HPDE6-E6E7 (cell line): ENCODE data around the gene RTN4R.

Source experiments
- DNase-seq: peaks from one replicate; pipeline ENCODE4 v3.0.0; 2011; ENCODE audit warnings: missing footprints; ENCODE audit errors: extremely low spot score

RTN4R gene

DNA sequence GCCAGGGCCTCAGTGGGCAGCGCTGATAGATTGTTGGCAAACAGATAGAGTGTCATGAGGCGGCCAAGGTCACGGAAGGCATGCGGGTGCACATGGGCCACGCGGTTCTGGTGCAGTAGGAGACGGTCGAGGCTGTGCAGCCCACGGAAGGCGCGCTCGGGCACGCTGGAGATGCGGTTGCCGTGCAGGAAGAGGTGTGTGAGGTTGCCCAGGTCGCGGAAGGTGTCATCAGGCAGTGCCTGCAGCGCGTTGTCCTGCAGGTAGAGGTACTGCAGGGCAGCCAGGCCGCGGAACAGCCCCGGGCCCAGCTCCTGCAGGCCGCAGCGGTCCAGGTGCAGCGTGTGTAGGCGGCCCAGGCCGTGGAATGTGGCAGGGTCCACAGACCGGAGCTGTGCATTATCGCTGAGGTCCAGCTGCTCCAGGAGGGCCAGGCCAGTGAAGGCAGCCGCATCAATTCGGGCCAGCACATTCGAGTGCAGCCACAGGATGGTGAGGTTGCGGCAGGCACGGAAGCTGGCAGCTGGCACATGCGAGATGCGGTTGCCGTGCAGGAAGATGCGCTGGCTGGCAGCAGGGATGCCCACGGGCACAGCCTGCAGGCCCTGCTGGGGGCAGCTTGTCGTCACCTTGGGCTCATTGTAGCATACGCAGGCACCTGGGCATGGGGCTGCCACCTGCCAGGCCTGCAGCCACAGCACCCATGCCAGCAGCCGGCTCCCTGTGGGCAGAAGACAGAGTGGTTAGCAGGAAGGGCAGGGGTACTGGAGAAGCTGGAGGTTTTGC, 25.5 kb downstream of the RTN4R start:
- DNase-seq = no peak

DNA sequence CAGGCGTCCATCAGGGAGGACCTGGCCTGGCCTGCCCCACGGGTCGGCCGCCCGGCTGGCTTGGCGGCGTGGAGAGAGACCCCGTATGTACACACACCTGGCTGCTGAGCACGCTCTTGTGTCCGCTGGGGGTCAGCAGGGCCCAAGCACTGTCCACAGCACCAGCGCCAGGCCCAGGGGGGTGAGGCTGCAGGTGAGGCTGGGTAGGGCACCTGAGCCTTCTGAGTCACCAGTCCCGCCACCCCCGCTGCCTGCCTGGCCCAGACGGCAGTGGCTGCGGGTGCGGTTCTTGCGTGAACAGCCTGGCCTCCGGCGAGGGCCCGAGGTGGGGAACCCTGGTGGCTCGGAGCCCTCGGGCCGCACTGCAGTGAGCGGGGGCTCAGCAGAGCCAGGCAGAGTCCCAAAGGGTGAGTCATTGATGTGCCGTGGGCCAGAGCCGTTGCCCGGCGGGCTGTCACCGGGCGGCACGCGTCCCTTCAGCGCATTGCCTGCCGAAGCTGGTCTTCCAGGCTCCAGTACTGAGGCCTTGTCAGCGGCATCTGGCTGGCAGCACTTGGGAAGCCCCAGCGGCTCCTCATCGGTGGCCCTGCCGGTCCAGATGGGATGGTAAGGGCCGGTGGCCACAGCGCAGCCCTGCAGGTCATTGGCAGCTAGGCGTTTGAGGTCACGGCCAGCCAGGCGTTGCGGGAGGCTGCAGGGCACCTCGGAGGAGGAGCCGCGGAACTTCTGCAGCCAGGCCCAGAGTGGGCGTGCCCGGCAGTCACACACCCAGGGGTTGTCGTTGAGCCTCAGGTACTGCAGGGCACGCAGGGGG, 26.3 kb downstream of the RTN4R start:
- no peak for DNase-seq

DNA sequence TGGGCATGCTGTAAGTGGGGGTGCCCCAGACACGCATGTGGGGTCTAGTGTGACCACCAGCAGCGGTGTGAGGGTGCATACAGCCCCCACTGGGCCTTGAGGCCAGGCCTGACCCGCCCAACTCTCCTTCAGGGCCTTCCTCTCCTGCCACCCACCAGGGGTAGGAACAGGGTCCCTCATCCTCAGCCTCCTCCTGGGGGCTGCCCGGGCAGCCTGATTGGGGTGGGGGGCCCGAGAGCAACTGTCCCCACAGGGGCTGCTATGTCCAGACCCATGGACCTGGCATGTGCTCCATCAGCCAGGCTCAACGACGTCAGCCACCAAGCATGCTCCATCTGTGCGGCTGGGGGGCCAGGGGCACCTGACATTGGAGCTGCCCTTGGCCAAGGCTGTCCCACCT, 27.2 kb downstream of the RTN4R start:
- no peak for DNase-seq

DNA sequence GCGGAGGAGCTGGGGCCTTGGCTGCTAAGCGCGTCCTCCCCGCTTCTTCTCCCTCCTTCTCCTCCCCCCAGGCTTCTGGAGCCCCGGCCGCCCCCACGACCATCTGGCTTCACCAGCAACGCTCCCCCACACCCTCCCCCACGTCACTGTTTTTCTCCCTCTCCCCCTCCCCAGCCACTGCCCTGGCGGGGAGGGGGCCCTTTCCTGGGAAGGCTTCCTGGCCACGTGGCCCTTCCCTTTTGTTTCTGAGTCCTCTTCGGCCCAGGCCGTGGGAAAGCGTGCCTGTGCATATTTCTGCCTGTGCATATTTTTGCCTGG, 27.7 kb downstream of the RTN4R start:
- DNase-seq = no peak

DNA sequence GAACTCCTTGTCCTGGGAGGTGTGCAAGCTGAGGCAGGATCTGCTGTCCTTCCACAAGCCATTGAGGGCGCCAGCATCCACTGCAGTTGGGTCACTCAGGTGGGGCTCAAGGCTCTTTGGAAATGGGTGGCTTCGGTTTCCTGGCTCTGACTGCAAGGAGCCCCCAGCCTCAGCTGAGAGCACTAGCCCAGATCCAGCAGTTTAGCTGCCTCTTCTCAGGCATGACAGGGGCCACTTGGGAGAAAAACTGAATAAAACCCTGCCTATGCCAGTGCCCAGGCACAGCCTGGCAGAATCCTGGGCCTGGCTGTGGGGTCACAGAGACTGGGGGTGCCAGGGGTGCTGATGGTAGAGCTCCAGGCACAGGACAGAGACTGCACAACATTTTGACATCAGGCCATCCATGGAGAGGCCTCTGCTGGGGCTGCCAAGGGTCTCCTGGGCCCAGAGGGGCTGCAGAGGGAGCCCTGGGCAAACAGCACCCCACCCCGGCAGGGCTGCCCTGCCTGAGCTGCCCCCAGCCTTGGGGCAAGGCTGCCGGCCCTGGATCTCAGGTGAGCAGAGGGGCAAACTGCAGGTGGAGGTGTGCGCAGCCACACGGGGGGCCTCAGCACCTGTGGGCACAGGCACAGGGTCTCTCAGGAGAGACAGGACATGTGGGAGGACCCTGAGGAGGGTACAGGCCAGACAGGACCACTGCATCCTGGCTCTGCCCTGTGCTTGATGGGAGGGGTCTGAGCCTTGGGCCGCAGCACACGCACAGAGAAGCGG, 28.3 kb downstream of the RTN4R start:
- no peak for DNase-seq

DNA sequence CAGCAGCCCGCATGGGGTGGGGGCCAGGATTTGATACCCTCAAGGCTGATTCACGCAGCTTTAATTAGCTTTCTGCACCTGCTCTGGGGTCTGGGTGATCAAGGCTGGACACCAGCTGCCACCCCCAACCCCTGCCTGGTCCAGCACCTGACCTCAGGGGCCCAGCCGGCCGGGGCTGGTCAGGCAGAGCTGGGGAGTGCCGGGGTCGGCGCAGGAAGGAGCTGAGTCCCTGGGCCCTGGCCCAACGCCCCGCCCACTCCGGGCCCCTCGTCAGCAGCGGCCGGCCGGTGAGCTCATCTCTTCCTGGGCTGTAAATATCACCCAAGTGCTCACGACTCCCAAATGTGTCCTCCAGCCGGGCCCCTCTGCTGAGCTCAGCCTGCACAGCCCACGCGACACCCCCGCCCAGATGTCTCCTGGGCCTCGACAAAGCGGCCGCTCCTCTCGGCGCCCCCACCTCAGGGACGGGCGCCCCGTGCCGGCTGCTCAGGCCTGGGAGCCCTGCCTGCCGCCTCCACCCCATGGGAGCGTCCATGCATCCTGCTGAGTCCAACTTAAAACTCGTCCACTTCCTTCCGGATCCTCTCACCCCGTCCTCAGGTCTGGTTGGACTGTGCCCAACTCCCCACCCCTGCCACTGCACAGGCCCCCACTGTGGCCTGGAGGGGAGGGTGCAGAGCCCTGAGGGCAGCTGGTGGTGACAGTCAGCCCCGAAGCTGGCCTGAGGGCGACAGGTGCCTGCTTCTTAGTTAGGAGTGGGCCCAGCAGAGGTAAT, 29.0 kb downstream of the RTN4R start:
- no peak for DNase-seq

DNA sequence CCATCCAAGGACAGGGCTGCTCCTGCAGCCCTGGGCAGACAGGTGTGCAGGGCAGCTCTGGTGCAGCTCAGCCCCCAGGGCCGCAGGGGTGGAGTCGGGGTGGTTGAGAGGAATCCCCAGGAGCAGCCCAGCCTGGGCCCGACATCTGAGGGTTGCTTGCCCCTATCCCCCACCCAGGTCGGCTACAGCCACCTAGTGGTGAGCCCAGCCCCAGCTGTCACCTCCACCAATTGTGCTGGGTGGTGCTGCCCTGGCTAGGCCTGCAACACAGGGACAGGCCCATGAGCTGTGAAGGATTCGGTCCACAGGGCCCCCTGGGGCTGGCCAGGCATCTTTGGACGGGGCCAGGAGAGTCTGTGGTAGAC, 29.6 kb downstream of the RTN4R start:
- DNase-seq = peak; percentile 61

DNA sequence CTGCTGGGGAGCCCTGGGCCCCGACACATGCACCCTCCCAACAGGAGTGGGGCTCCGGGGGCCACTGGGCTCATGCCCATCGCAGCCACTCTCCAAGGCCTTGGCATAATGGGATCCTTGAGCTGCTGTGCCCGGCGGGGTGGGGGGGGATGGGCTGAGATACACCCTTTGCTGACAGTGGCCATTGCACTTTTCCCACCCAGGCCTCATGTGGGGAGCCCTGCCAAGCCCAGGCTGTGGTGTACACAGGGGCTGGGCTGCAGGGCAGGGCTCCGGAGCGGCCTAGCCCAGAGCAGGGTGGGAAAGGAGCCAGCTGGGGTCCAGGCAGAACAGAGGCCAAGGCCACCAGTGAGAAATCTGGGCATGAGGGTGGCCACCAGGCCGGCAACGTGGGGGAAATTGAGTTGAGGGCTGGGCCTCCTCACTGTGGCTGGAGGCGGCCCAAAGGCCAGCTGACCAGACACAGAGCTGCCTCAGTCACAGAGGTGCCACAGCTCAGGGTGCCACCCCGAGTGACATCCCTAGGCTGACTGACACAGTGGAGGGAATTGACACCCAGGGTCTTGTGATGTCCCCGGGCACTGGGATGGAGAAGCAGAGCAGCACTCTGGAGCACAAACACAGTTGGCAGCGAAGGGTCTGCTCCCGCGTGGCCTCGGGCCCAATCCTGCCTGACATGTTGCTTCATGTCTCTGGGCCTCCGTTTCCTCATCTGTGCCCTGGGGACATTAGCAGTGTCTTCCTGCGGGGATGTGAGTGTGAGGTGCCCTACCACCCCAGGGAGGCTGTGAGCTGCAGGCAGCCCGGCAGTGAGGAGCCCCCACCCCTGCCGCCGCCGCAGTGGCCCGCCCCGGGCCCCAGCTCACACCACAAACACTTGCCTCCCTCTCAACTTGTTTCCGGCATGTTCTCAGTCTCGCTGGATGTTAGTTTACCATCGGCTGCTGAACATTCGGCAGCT, 30.4 kb downstream of the RTN4R start:
- peak; percentile 19 for DNase-seq

DNA sequence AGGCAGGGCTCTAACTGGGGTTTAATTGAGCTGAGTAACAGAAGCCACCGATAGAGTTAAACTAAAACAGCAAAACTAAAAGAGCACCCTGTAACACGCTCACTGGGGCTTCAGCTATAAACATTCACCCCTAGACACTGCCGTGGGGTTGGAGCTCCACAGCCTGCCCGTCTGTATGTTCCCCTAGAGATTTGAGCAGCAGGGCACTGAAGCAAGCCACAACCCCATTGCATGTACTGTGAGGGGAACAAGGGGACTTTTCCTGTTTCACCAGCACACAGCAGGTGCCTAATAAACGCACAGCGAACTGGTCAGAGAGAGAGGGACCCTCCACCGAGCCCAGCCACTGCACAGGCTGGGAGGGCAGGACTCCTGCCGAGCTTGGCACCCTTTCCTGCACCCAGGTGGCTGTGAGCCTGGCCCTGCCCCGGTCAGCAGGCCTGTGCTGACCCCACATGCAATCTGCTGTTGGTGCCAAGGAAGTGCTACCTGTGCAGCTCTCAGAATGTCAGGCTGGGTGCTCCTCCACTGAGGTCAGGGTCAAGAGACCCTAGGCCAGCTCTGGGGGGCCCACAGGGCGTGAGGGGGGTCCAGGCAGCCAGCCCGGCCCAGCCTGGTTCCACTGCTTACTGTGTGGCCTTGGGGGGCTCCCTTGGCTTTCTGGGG, 31.9 kb downstream of the RTN4R start:
- no peak for DNase-seq

DNA sequence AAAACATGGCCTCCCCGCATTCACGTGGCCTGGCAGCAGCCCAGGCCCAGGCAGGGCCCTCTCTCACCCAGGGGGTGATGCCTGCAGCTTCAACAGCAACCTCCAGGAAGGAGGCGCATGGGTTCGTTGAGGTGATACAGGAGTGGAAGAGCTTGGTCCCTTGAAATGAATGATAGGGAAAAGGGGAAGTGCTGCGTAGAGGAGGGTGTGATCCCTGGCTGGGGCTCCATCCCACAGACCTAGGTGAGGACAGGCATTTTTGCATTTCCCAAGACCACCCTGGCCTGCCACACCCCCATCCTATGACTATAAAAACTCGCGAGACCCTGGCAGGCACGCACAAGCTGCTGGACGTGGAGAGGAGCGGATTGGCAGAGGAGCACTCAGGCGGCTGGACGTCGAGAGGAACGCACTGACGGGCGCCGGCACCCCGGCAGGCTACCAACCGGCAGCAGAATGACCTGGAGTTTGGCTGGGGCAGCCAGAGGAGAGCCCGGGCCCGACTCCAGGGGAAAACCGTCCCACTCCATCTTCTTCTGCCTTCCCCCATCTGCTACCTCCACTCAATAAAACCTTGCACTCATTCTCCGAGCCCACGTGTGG, 32.6 kb downstream of the RTN4R start:
- DNase-seq = no peak

DNA sequence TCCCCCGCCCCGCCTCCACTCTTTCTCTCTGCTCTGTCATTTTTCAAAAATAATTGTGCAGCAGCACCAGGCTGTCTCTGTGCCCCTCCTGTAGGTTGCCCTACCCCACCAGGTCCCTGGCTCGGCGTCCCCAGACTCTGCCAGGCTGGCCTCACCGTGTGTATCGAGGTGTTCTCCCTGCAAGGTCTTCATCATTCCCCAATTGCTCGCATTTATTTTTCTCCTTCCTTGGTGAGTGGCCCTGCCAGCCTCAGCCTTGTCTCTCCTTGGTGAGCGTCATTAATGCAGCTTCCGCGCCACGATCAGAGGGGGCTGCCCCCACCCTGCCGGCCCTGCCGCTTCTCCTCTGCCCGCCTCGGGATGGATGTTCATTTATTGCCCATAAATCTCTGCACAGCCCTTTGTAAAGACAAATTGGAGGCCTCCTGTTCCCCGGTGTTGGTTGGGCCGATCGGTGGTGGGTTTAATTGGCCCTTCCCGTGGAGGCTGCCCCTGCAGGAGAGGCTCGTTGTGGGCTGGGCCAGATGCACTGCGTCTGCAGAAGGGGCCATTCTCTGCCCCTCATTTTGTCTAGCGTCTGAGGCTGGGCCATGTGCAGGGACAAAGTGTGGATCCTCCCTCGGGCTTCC, 33.2 kb downstream of the RTN4R start:
- no peak for DNase-seq

DNA sequence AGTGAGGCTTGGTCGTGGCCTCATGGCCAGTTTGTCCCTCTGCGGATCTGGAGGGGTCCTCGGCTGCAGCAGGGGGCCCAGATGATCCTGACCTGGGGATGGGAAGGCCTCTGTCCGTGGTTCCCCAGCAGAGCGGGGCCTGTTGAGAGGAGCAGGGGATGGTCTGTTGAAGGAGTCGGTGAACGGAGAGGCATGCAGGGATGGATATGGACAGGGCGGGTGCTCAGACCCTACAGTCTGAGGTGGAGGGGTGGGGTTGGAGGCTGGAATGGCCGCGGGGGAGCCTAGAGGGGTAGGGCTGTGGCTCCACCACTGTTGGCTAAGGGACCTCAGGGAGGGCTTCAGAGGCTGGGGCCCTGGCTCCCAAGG, 33.8 kb downstream of the RTN4R start:
- no peak for DNase-seq

DNA sequence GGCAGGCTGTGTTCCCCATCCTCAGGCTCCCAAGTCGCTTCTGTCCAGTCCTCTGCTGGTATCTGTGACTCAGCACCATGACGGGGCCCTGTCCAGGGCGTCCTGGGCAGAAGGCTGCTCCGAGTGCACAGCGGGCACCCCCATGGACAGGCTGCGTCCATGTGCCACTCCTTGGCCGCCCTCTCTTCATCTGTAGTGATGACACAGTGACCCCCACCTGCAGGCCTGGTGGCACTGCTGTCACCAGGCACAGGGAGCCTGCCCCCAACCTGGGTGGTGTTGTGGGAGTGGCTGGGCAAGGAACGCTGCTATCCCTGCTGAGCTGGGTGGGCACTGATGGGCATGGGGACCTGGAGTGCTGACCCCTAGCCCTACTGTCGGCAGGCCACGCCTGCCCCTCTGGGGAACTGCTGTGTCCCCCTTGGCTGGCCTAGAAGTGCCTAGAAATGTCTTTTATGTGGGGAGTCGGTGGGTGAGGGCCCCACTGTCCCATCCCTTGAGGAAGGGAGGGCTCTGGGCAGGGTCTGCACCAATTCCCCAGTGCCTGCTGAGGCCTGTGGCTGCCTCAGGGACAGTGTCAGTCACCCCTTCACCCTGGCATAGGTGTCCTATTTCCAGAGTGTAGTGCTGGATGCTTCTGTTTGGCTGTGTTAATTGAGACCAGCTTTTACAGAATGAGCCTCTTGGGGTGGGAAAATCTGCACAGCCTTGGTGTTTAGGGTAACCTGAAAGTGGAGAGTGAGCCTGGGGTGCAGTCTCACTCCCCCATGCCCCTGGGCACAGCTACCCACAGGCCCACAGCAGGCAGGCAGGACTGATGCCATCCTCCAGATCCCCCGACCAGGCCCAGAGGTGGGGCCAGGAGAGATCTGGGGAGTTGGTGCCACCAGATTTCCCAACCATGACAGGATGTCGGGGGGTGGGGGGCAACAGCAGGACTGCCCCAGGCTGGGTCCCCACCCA, 34.5 kb downstream of the RTN4R start:
- DNase-seq = no peak

DNA sequence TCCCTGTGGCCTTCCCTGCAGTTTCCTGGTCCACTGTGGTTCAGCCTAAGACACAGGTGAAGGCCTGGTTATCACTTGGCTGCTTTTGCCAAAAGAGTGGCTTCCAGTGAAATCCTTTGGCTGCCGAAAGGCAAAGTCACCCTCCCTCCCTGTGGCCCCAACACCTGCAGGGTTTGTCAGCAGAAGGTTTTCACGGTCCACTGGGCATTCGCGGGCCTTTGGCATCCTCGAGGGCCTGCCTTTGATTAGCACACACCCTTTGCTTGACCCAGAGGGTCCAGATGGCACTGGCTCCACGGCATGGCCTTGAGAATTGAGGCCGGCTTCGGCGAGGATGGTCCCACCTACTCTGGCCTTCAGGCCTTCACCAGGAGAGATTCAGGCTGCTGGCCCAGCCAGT, 35.3 kb downstream of the RTN4R start:
- no peak for DNase-seq

DNA sequence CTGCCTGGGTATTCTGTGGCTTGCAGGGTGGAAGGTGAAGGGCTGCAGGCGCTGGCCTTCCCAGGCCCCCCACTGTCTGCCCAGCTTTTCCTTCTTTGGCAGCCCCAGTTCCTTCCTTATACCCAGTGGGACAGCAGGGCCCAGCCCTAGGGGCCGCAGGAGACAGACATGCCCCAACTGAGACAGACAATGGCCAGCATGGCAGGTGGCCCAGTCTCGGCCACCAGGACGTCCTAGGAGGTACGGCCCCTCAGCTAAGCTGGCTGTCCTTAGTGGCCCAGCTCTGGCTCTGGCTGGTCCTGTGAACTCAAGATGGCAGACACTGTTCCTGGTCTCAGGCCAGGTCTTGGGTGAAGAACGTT, 35.9 kb downstream of the RTN4R start:
- no peak for DNase-seq

DNA sequence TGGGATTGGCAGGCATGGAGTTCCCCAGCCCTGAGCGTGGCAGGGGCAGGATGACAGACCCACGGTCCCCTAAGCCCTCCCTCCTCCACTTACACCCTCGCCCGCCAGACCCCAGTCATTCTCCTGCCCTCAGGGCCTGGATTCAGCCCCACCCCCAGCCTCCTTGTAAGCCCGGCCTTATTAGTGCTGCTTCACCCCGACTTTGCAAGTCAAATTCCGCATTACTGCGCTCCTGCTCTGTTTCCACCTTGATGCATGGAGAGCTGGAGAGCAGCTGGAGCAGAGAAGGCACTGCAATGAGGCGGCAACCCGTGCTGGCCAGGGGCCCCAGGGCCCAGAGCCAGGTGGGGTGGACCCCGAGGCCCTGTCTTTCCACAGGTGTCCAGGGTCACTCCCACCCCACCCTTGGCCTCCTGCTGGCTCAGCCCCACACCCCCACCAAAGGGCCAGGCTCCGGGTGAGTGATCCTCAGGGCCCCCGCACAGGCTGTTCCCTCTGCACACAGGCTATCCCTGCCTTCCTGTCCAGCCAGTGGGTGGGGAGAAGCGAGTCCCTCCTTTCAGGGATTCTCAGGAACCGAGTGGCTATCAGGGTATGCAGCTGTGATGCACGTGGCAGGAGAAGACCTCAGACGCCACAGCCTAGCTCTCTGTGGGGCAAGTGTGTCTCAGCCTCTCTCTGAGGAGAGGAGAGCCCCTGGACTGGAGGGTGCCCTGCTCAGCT, 36.4 kb downstream of the RTN4R start:
- no peak for DNase-seq

DNA sequence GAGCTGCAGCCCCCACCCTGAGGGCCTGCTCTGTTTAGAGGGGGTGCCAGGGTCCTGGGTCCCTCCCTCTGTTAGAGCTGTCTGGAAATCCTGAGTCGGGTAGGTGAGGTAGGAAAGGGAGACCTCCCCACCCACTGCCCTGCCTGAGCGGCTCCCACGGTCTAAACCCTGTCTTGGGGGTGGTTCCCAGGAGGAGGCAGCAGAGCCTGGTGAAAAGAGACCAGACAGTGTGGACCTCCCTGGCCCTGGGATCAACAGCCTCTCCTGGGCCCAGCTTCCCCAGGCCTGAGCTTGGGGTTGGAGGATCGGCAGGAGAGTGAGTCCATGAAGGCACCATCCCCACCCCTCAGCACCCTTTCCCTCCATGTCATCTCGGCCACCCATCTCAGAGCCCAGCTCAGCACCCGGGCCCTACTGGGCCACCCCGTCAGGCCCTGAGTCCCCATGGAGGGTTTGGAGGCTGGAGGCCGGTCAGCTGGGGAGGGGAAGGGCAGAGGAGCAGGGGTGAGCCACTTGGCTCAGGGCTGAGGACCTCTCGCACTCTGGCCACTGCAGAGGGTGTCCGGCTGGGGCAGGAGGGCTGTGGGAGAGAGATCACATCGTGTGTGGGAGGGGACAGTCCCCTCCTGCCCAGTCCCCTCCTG, 37.2 kb downstream of the RTN4R start:
- DNase-seq = no peak
